GM19324 (cell line): ENCODE measurements around the gene TMEM184B.
A peak's percentile ranks its signal among the peaks of the same experiment; 100 is the strongest.
"Not testable (repeated sequence)": the region's sequence is repeated elsewhere in the genome, so short reads cannot be mapped to it uniquely, and the experiment has no call there.

Experiments
- ATAC-seq: cut with Tn5 transposase; IDR thresholded peaks from one replicate; pipeline ENCODE4 v1.9.1; 2021; ENCODE audit warnings: mild to moderate bottlenecking, moderate library complexity; ENCODE audit not compliant: unreplicated experiment, low FRiP score

Gene TMEM184B

GRCh38 chr22:38187413-38188212 is 85.2 kb downstream of the TMEM184B start:
- no peak for ATAC-seq

- ATAC-seq, result no peak
These were observed 86.4 kb downstream of the TMEM184B start for GRCh38 chr22:38186429-38186828.

DNA sequence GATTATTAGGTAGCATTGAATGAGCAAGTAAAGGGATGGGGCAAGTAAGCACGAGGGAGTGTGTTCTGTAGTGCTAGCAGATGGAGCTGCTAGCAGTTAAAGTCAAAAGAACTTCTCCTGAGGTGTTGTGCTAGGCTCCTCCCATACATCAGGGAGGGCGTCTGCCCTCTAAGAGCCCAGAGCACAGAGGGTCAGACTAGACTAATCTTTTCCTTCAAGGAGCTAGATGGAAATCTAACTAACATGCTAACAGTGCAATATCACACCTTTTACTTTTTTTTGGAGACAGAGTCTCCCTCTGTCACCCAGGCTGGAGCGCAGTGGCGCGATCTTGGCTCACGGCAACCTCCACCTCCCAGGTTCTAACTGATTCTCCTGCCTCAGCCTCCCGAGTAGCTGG is 88.0 kb downstream of the TMEM184B start:
- ATAC-seq, result no peak

DNA sequence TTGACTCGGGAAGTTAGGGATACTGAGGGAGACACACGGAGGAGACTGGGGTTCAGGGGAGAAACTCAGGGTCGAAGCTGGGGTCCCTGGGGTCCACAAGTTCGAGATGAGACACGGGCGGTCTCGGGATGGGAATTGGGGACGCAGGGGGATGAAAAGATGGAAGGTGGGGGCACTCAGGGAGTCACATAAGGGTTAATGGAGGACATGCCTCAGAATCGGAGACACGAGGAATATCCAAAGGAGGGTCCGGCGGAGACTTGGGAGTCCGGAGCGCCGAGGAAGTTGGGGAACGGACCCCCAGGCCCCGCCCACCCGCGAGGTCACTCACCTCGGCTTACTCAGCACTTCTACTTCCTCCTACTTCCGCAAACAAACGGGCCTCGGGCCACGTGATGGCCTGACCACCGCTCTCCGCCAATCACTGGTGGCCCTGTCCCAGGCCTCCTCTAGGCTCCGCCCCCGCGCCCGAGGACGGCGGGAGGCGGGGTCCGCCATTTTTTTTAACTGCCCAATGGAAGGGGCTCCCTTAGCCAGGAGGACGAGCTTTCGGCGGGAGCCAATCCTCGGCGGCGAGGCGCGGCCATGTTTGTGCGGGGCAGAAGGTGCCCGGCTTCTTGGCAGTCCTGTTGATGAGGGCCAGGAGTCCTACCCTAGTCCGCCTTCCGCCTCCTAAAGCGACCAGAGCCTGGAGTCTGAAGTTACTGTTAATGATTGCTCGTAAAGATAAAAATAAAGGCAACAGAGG is 91.2 kb downstream of the TMEM184B start, which contains the start of gene PLA2G6:
TSS of gene PLA2G6 (minus strand) at position 378 of the 748 bp plus-strand sequence. CDS start 12,404 bp downstream, outside the sequence.
- peak; percentile 89 for ATAC-seq

- no peak for ATAC-seq
These were observed 91.9 kb downstream of the TMEM184B start for GRCh38 chr22:38180841-38181452.

DNA sequence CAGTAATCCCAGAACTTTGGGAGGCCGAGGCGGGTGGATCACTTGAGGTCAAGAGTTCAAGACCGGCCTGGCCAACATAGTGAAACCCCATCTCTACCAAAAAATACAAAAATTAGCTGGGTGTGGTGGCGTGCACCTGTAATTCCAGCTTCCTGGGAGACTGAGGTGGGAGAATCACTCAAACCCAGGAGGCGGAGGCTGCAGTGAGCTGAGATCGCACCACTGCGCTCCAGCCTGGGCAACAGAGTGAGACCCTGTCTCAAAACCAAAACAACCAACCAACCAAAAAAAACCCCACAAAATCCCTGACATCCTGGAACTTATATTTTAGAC is 94.2 kb downstream of the TMEM184B start:
- ATAC-seq, result not testable (repeated sequence)

DNA sequence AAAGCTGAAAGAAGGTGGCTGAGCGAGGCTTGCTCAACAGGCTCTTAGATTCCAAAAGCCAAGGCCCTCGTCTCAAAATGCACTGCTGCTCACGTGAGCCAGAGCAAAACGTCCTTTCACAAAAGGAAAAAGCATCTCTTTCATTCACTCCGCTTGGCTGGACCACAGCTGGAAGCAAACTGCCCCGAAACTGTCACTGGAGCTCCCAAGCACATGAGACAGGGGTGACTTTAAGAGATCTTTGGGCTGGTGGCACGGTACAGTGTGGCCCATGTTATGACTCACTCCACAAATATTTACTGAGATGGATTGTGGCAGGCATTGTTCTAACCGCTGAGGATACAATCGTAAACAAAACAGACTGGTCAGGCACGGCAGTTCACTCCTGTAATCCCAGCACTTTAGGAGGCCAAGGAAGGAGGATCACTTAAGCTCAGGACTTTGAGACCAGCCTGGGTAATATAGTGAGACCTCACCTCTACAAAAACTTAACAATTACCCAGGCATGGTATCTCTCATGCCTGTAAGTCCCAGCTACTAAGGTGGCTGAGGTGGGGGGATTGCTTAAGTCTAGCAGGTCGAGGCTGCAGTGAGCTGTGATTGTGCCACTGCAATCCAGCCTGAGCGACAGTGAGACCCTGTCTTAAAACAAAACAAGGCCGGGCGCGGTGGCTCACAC is 94.7 kb downstream of the TMEM184B start:
- ATAC-seq, result no peak

GRCh38 chr22:38177571-38177925 is 95.3 kb downstream of the TMEM184B start:
- ATAC-seq, result not testable (repeated sequence)

GRCh38 chr22:38177044-38177443 is 95.8 kb downstream of the TMEM184B start:
- ATAC-seq, result no peak

GRCh38 chr22:38176170-38176741 is 96.6 kb downstream of the TMEM184B start:
- ATAC-seq, result no peak

- ATAC-seq, result no peak
These were observed 97.3 kb downstream of the TMEM184B start for GRCh38 chr22:38175206-38176118.

- no peak for ATAC-seq
These were observed 98.2 kb downstream of the TMEM184B start for GRCh38 chr22:38174626-38175025.

DNA sequence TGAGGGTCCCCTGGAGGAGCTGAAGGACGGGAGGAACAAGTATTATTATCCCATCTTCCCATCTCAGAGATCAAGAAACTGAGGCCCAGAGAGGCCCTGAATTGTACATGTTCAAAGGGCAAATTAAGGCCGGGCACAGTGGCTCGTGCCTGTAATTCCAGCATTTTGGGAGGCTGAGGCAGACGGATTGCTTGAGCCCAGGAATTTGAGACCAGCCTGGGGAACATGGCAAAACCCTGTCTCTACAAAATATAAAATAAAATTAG is 99.2 kb downstream of the TMEM184B start:
- no peak for ATAC-seq

- ATAC-seq, result no peak
These were observed 99.8 kb downstream of the TMEM184B start for GRCh38 chr22:38172832-38173640.

GRCh38 chr22:38171927-38172831 is 100.6 kb downstream of the TMEM184B start:
- ATAC-seq, result no peak

GRCh38 chr22:38170469-38170868 is 102.3 kb downstream of the TMEM184B start:
- no peak for ATAC-seq
